Aorta (tissue), 5 donors: ENCODE data around the gene PRAC1. TPM values are rescaled to one million over a fixed set of nuclear protein-coding genes. Genes with fewer than 3 reads are reported as not detected.
"Not testable (repeated sequence)": the region's sequence is repeated elsewhere in the genome, so short reads cannot be mapped to it uniquely, and the experiment has no call there.

Experiments used
- ATAC-seq: fragments of 200-7000 bp; cut with Tn5 transposase; one replicate; pipeline ENCODE4 v1.9.1; 2022; ENCODE audit warnings: moderate library complexity; ENCODE audit not compliant: low FRiP score
- DNase-seq, 2 donors: peaks; one replicate each; pipeline ENCODE4 v3.0.0-alpha.2; 2020
- H3K27ac ChIP-seq, 2 donors: one replicate each; pipeline ENCODE4 v1.5.1; 2013; ENCODE audit warnings: low read length in 2 of 2, mild to moderate bottlenecking in 2 of 2, moderate library complexity in 2 of 2, control low read depth in 1 of 2, inconsistent platforms in 1 of 2, low read depth in 1 of 2
- H3K27me3 ChIP-seq, 2 donors: one replicate each; pipeline ENCODE4 v1.6.1; 2013; ENCODE audit warnings: control low read depth in 1 of 2, low read length in 1 of 2, mild to moderate bottlenecking in 1 of 2, moderate library complexity in 1 of 2; ENCODE audit not compliant: insufficient read depth in 2 of 2, control insufficient read depth in 1 of 2
- H3K36me3 ChIP-seq, 2 donors: one replicate each; pipeline ENCODE4 v1.6.1; 2013; ENCODE audit warnings: control low read depth in 1 of 2, low read length in 1 of 2, mild to moderate bottlenecking in 1 of 2; ENCODE audit not compliant: insufficient read depth in 2 of 2, control insufficient read depth in 1 of 2
- H3K4me1 ChIP-seq, 2 donors: one replicate each; pipeline ENCODE4 v1.6.1; 2013; ENCODE audit warnings: low read length in 2 of 2, control low read depth in 1 of 2, mild to moderate bottlenecking in 1 of 2, moderate library complexity in 1 of 2; ENCODE audit not compliant: insufficient read depth in 2 of 2, control insufficient read depth in 1 of 2
- H3K4me3 ChIP-seq, 2 donors: one replicate each; pipeline ENCODE4 v1.5.1; 2013; ENCODE audit warnings: low read length in 2 of 2, control low read depth in 1 of 2, mild to moderate bottlenecking in 1 of 2
- H3K9me3 ChIP-seq: one replicate; pipeline ENCODE4 v1.6.1; 2013; ENCODE audit warnings: mild to moderate bottlenecking, low read length; ENCODE audit not compliant: control insufficient read depth
- WGBS, 2 donors: extraction: QIAGEN DNeasy Blood & Tissue Kit; methylation state at CpG; one replicate each; pipeline ENCODE4 v1.1.7; 2013; 5-methylcytosine and 5-hydroxymethylcytosine counted together
- intact Hi-C, 2 donors: fragments of 100-400 bp; cut with DNase I; formaldehyde crosslinking; loops; one replicate each; pipeline versions ENCODE4 v1.14.2 to v1.15.0; 2022
- polyA plus RNA-seq, 2 donors: library from polyadenylated mRNA; stranded (reverse); fragments of 200-250 nt; gene quantifications; one replicate each; pipeline ENCODE4 v1.2.3, GENCODE V29; 2013
- total RNA-seq, 2 donors: library from RNA; stranded (reverse); fragmentation: NEBNext Ultra II Directional; extraction: Animal tissue kit (Norgen Biotek cat#: 25700); gene quantifications; one replicate each; pipeline ENCODE4 v1.2.1, GENCODE V29; 2021
- donor health status: healthy with polysubstance abuse.
- donor health status: Bipolar disorder and iron deficiency.
- donor health status: DM: no; HTN: no; CAD: no.
- donor health status: DM: no; HTN: no; CAD: no.
- donor health status: DM: yes; HTN: yes; CAD: no.

Gene PRAC1
- total and polyA plus RNA-seq, 4 donors = 14.0 TPM; not detected in 3

DNA sequence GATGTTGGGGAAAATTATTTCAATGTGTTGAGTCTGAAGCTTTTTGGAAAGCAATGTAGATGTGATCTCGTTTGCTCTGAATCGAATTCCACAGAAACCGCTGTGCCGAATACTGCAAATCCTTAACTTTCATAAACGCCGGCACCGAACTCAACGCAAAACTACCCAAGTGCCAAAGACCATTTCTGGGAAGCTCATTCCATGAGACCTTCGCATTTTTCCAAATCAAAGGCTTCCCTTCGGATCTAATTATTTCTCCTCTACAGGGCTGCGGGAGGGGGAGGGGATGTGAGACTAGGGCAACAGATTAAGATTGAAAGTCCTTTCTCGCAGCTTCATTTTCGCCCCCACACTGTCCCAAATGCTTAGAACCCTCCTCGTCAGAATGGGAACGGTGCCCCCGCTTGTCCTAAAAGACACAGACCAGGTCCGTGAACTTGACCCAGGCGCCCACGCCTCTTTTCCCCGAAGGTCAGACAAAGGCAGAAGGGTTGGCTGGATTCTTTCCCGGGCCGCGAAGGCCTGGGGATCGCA lies 4.0 kb downstream of the PRAC1 start:
- no peak overlapping the region for H3K27ac ChIP-seq
- no peaks in the 10 kb centered on the region for H3K36me3 ChIP-seq
- H3K27me3 ChIP-seq = peaks cover 0 to 4% of the 10 kb centered on the region in 2 donors
- DNase-seq (no peak), ATAC-seq (no peak)
- H3K4me3 ChIP-seq = no peak overlapping the region
- WGBS, 2 donors = 21% methylated on average over 24 of the region's 24 CpGs
- no peaks in the 10 kb centered on the region for H3K9me3 ChIP-seq
- intact Hi-C loops = no loop called here
- H3K4me1 ChIP-seq = no peaks in the 10 kb centered on the region

GRCh38 chr17:48717367-48718226 lies 4.7 kb downstream of the PRAC1 start:
- 15 to 17% methylated on average over 10 of the region's 10 CpGs for WGBS, 2 donors
- H3K36me3 ChIP-seq = no peaks in the 10 kb centered on the region
- DNase-seq (no peak), ATAC-seq (no peak)
- no peak overlapping the region for H3K4me3 ChIP-seq
- H3K4me1 ChIP-seq = no peaks in the 10 kb centered on the region
- peaks cover 0 to 4% of the 10 kb centered on the region in 2 donors for H3K27me3 ChIP-seq
- intact Hi-C loops = no loop called here
- H3K9me3 ChIP-seq = no peaks in the 10 kb centered on the region
- no peak overlapping the region for H3K27ac ChIP-seq

- H3K27me3 ChIP-seq, H3K36me3 ChIP-seq, intact Hi-C loops, H3K4me1 ChIP-seq, DNase-seq, H3K9me3 ChIP-seq, H3K27ac ChIP-seq, H3K4me3 ChIP-seq, ATAC-seq: not testable (repeated sequence)
- WGBS, 2 donors = 66 to 72% methylated on average over 3 of the region's 3 CpGs
Observed at GRCh38 chr17:48716549-48716948, 5.8 kb downstream of the PRAC1 start.

DNA sequence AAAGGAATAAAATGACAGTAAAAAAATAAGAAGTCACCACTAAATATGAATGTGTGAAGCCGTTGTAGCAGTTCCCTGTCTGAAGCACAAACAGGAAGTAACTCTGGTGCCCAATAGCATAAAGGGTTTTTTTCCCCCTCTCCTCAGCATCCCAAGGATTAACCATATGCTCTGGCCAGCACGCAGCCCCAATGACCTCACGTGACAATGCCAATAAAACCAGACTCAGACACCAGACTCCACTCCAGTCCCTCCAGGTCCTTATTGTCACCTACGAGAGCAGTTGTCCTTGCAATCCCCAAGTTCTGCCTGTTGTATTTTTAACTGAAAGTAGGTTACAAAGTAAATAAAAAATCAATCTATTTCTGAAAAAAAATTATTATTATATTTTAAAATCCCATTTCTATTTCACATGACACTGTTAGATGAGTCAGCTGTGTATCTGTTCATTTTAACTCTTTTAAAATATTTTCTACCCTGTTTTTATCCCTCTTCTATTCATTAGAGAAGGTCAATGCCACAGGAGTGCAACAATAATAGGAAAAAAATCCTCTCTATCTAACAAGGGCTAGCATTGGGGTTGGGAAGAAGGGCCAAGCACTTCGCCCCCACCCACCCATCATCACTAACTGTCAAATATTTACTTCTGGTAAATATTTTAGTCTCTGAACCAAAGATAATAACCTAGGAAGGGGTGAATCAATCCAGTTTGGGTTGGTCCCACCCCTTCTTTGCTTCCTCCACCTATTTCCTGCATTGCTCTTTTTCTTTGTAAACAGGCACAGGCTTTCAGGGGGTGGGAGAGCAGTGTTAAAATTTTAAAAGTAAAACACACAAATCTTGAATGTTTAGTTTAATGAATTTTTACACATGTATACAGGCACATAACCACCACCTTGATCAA lies 6.6 kb downstream of the PRAC1 start:
- intact Hi-C loops = no loop called here
- Histone ChIP-seq H3K36me3 (no peaks in the 10 kb centered on the region), H3K27ac (no peak overlapping the region), H3K4me1 (no peaks in the 10 kb centered on the region), H3K9me3 (no peaks in the 10 kb centered on the region), H3K27me3 (peaks cover 0 to 4% of the 10 kb centered on the region in 2 donors), H3K4me3 (no peak overlapping the region)
- ATAC-seq (no peak), DNase-seq (no peak)
- 25 to 31% methylated on average over 5 of the region's 5 CpGs for WGBS, 2 donors

DNA sequence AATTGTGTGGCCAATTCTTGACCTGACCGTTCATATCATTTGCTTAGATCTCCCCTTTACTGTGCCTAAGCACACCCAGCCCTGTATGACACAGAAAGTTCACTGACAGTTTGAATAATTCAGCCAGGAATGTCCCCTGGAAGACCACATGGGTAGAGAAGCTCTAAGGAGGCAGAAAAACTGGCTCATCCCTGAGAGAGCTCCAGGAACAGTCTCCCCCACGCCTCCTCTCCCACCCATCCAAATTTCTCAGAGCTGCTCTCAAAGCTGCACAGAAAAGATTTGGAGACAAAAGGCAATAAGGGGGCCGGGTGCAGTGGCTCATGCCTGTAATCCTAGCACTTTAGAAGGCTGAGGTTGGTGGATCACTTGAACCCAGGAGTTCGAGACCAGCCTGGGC lies 11.2 kb downstream of the PRAC1 start:
- WGBS, 2 donors = 56 to 63% methylated on average over 4 of the region's 4 CpGs
- no peak for DNase-seq
- no peak for ATAC-seq

GRCh38 chr17:48704361-48705248 lies 17.7 kb downstream of the PRAC1 start:
- DNase-seq = no peak
- Histone ChIP-seq H3K4me1 (no peaks in the 10 kb centered on the region), H3K36me3 (no peaks in the 10 kb centered on the region), H3K27me3 (no peaks in the 10 kb centered on the region), H3K4me3 (no peak overlapping the region), H3K27ac (no peak overlapping the region), H3K9me3 (no peaks in the 10 kb centered on the region)
- ATAC-seq = no peak
- 77 to 78% methylated on average over 11 of the region's 11 CpGs for WGBS, 2 donors
- intact Hi-C loops = no loop called here

More for the DNA sequence above, 11.2 kb downstream of the PRAC1 start:
- Histone ChIP-seq H3K27me3 (no peaks in the 10 kb centered on the region), H3K27ac (no peak overlapping the region), H3K36me3 (no peaks in the 10 kb centered on the region), H3K4me3 (no peak overlapping the region), H3K4me1 (no peaks in the 10 kb centered on the region), H3K9me3 (no peaks in the 10 kb centered on the region)
- intact Hi-C loops = no loop called here

DNA sequence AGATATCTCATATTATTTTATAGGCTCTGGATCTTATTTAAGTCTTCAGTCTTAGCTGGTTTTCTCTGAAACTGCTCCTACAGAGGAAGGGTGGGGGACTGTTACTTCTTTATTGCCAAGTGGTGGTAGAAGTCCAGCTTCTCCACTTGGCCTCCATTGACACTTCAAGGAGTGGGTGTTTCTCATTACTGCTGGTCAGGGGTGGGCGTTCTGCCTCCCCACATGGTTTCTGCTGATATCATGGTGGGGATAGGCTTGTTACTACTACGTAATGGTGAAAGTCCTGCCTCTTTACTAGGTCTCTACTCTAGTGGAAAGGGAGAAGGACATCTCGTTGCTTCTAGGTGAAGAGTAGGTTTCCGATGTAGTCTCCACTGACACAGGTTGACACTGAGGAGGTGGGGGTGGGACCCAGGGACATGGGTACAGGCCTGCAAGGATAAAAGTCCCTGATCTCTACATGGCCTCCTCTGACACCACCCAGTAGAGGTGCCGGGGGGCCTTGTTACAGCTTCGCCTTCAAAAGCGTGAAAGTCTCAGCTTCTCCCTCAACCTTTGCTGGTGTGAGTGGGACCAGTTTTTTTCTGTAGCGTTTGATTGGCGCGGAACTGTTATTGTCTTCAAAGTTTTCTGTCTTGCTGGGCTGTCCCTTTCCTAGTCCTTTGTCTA lies 20.3 kb downstream of the PRAC1 start:
- Histone ChIP-seq H3K27me3 (no peaks in the 10 kb centered on the region), H3K9me3 (no peaks in the 10 kb centered on the region), H3K36me3 (no peaks in the 10 kb centered on the region), H3K27ac (no peak overlapping the region), H3K4me1 (no peaks in the 10 kb centered on the region), H3K4me3 (no peak overlapping the region)
- 92 to 94% methylated on average over 10 of the region's 10 CpGs for WGBS, 2 donors
- ATAC-seq (no peak), DNase-seq (no peak)
- intact Hi-C loops = no loop called here
